HCT116 (cell line): ENCODE results near the gene SAMD13.

Source experiments
- EGR1 ChIP-seq: IDR thresholded peaks from 2 replicates; pipeline ENCODE4 v1.6.1; 2012; ENCODE audit warnings: low read depth
- JUND ChIP-seq: IDR thresholded peaks from 2 replicates; pipeline ENCODE4 v1.6.1; 2012
- POLR2A ChIP-seq: IDR thresholded peaks from 2 replicates; pipeline ENCODE4 v1.7.0; 2011; ENCODE audit warnings: borderline replicate concordance; ENCODE audit not compliant: insufficient read depth, insufficient read length; ENCODE audit errors: extremely low read depth
- POLR2AphosphoS5 ChIP-seq: IDR thresholded peaks from 2 replicates; pipeline ENCODE4 v1.6.1; 2011; ENCODE audit warnings: mild to moderate bottlenecking, low read depth, low read length, moderate library complexity
- YY1 ChIP-seq: IDR thresholded peaks from 2 replicates; pipeline ENCODE4 v1.6.1; 2011; ENCODE audit warnings: low read length, low read depth, moderate library complexity, mild to moderate bottlenecking; ENCODE audit not compliant: insufficient replicate concordance; ENCODE audit errors: extremely low read depth
- TF ChIP-seq, protein P1 (sequence below), 3 experiments: fragments of 200-600 bp in 1 of 3; sonication (generic) in 1 of 3; IDR thresholded peaks in 2 of 3; conservative IDR thresholded peaks in 1 of 3; 2 replicates each; pipeline ENCODE4 v1.5.1; 2012 to 2017; ENCODE audit warnings: low read depth in 2 of 3, low read length in 2 of 3, antibody characterized with exemption in 1 of 3, borderline replicate concordance in 1 of 3, control low read depth in 1 of 3, mild to moderate bottlenecking in 1 of 3, mixed read lengths in 1 of 3, mixed run types in 1 of 3, moderate library complexity in 1 of 3; ENCODE audit not compliant: insufficient read depth in 1 of 3
- TF ChIP-seq, protein P2 (sequence below): IDR thresholded peaks from 2 replicates; pipeline ENCODE4 v1.6.1; 2012

DNA sequence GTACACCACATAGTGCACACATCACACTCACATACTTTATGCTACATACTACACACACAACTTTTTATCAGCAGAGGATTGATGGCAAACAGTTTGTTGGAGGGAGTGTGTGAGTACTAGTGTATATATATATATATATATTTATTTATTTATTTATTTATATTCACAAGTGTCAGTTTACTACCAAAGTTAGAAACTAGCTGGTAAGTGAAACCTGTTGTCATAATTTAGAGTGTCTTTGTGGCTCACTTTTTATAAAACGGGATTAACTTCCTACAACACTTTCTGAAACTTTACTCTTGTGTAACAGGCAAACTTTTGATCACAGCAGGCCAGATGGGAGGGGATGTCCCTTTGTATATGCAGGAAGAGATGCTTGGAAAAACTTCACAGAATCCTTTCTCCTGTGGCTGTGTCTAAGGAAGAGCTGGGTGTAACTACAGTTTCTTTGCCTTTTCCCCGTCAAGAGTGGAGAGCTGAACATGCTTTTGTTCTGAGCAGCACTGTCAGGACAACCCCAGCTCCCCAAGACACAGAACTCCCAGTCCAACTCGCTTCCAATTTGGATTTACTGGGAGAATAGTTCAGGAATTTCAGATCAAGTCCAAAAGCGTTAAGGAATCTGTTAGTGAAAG lies 1.9 kb upstream of the SAMD13 start:
- no peak for TF ChIP-seq POLR2AphosphoS5
- no peak for TF ChIP-seq JUND
- TF ChIP-seq, protein P1, sequence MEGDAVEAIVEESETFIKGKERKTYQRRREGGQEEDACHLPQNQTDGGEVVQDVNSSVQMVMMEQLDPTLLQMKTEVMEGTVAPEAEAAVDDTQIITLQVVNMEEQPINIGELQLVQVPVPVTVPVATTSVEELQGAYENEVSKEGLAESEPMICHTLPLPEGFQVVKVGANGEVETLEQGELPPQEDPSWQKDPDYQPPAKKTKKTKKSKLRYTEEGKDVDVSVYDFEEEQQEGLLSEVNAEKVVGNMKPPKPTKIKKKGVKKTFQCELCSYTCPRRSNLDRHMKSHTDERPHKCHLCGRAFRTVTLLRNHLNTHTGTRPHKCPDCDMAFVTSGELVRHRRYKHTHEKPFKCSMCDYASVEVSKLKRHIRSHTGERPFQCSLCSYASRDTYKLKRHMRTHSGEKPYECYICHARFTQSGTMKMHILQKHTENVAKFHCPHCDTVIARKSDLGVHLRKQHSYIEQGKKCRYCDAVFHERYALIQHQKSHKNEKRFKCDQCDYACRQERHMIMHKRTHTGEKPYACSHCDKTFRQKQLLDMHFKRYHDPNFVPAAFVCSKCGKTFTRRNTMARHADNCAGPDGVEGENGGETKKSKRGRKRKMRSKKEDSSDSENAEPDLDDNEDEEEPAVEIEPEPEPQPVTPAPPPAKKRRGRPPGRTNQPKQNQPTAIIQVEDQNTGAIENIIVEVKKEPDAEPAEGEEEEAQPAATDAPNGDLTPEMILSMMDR (IDR thresholded peaks at IDR 0.05 in 2 of 3, conservative IDR thresholded peaks at IDR 0.05 in 1 of 3; ENCODE audit: borderline replicate concordance in 1 of 3, insufficient read depth in 1 of 3, low read depth in 2 of 3, low read length in 2 of 3), result no peak
- TF ChIP-seq, protein P2, sequence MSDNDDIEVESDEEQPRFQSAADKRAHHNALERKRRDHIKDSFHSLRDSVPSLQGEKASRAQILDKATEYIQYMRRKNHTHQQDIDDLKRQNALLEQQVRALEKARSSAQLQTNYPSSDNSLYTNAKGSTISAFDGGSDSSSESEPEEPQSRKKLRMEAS, result no peak; the same call in 1 of the 2 replicates
- TF ChIP-seq EGR1, result no peak
- TF ChIP-seq POLR2A, result no peak
- TF ChIP-seq YY1, result no peak
